NOMO-1 (cell line): ENCODE data around the gene LRMDA.
A peak's percentile ranks its signal among the peaks of the same experiment; 100 is the strongest.

Experiments used
- DNase-seq, 2 experiments: peaks; one replicate each; lab custom pipeline; 2025; ENCODE audit not compliant: unreplicated experiment in 2 of 2; lab: John Stamatoyannopoulos, UW

LRMDA gene

DNA sequence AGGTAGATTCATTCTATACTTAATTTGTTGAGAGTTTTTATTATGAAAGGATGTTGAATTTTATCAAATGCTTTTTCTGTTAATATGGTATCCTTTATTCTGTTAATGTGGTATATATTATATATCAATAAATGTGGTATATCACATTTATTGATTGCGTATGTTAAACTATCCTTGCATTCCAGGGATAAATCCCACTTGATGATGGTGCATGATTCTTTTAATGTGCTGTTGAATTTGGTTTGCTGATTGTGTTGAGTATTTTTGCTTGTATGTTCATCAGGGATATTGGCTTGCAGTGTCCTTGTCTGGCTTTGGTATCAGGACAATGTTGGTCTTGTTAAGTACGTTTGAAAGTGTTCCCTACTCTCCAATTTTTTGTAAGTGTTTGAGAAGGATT, 11.9 kb downstream of the LRMDA start:
- no peak for DNase-seq

GRCh38 chr10:75444781-75445386, 13.5 kb downstream of the LRMDA start:
- DNase-seq = no peak

DNA sequence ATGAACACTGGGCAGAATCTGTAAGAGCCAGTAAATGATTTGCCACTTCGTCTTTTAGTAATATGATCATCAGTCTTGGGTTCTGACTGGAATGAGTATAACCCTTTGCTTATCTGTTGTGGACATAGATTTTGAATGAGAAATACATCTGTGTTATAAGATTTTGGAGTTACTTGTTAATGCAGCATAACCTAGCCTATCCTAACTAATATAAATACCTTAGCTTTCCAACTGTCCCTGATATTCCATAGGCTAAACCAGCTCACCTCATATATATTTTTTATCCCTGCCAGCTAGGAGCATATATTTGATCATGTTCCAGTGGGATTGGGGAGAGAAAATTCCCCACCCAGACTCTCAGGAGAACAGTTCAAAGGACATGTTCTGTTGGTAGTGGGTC, 15.1 kb downstream of the LRMDA start:
- no peak for DNase-seq

DNA sequence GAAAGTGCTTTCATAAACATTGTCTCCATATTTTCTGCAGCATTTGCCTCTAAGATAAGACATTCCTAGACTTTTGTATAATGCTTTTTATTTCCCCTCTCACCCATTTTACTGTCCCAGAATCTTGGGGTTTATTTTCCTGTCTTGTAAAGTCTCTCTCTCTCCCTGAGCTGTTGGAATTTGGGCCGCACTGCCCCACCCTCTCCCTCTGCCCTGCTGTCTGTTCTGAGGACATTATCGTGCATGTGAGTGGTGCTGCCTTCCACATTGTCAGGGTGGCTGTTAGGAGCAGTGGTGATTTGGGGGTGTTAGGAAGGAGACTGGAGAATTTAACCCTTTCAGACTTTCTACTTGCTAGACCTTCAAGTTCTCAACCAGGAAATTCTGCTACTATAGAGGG, 16.7 kb downstream of the LRMDA start:
- no peak for DNase-seq

- DNase-seq = no peak
Measured at GRCh38 chr10:75449382-75450074, 18.1 kb downstream of the LRMDA start.

- no peak for DNase-seq
Measured at GRCh38 chr10:75450075-75450445, 18.6 kb downstream of the LRMDA start.

DNA sequence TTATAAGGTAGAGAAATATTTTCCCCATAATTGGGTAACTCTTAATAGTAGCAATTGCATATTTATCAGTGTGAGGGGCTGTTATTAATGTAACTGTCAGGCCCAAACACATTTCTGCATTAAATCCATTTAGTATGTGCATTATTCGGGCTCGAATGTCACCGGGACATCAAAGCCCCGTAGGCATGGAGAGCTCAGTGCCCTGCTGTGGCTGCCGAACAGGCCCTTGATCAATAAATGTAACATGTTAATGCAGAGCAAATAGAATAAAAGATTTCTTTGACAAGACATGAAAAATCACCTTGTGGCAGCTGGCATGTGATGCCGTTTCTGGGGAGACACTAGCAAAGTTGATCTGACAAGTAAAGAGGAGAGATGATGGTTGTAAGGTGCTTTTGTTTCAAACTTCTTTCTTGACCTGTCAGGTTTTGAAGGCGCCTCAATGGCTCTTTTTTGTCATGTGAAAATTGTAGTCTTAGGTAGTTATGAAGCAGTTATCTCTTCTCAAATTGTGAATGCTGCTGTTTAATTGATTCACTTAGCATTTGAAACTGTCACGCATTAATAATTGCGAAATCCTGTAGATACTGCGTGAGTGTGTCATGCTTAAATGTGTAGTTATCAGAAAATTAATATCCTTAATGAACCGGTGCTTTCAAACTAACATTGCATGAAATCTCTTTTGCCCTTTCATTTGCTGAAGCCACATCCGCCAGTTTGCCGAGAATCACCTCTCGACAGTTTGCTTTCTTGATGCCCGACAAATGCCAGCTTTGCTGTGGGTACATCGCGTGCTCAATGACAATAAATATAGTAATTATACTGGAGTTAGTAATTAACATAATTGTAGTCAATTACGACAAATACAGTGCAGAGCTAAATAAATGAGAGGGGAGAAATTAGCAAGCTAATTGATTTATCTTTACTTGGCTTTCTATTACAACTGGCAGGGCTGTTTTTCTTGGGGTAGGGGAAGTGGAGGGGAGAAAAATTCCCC, 19.5 kb downstream of the LRMDA start:
- no peak for DNase-seq

DNA sequence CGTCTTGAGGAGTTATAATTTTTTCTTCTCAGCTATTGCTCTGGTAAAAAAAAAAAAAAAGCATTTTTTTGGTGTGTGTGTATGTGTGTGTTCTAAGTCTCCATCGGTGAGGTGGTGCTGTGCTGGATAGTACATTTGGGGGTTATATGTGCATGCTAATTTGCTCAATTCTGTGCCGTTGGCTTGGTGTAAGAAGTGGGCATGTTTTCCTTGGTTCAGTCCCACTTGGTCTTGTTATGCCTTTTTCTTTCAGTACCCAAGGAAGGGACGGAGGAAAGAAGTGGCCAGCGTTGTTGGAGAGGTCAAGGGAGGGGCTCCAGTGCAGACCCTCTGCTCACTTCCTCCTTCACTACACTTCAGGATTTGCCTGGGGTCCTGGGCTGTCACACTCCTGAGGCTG, 20.4 kb downstream of the LRMDA start:
- no peak for DNase-seq

DNA sequence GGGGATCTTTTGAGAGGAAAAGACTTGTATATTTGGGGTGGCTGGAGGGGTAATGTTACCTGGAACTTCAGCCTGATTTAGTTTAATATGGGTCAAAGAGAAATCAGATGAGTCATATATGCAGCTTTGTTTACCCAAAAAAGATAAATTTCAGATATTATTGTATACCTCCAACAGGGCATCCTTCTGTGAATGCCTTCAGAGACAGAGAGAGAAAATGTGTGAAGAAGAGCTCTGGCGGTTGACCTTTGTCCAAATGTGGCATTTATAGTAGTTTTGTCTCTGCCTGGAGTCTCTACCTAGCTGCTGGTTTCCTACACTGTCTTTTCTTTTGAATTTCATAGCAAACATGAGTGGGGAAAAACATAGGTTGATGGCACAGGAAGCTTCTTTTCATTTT, 21.6 kb downstream of the LRMDA start:
- DNase-seq = no peak

DNA sequence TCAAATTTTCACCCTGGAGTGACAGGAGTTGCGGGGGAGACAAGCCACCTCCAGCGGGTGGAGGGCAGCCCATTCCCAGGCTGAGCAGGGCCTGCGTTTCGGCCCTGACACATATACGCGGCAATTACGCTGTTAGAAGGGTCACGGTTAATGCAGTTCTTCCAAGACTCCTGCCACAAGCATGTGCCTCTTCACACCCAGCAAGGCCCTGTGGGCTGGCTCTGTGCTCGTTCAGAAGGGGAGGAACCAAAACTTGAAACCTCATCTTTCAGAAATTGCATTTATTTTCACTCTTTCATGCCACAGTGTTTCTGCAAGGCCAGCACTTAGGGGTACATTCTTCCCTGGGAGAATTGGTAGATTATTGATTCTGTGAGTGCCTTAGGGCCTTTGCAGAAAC, 24.7 kb downstream of the LRMDA start:
- DNase-seq = no peak

DNA sequence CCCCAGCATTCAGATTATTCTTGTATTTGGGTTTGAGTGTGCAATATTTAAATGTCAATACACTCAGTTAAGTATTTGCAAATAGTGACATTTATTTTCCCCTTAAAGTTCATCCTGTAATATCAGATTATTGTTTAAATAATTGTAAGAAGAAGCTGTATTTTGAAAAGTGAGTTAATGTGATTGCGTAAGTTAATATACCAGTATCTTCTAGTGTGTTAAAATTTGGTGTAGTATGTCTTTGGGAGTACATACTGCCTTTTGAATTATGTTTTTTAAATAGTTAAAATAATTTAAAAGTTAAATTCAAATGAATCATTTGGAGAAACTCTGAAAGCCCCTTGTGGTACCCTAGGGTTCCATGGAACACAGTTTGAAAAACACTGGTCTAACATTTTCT, 28.6 kb downstream of the LRMDA start:
- DNase-seq = no peak

GRCh38 chr10:75461672-75462649, 30.5 kb downstream of the LRMDA start:
- DNase-seq = no peak

DNA sequence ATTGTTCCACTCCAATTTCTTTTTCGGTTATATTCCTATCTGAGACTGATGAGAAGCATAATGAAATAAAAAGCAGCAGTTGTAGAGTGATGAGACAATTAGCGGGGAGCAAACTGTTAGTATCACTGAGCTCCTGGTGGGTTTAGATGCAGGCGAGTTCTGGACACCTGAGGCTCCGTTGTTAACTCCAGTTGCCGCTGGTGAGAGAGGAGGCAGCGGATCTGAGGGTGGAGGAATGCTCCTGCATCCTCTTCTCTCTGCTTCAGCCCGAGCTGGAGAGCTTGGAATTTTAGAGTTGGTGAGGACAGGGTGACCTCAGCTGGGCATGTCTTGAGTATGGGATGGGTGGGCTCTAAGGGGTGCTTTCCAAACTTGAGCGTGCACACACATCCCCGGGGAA, 31.4 kb downstream of the LRMDA start:
- no peak for DNase-seq

DNA sequence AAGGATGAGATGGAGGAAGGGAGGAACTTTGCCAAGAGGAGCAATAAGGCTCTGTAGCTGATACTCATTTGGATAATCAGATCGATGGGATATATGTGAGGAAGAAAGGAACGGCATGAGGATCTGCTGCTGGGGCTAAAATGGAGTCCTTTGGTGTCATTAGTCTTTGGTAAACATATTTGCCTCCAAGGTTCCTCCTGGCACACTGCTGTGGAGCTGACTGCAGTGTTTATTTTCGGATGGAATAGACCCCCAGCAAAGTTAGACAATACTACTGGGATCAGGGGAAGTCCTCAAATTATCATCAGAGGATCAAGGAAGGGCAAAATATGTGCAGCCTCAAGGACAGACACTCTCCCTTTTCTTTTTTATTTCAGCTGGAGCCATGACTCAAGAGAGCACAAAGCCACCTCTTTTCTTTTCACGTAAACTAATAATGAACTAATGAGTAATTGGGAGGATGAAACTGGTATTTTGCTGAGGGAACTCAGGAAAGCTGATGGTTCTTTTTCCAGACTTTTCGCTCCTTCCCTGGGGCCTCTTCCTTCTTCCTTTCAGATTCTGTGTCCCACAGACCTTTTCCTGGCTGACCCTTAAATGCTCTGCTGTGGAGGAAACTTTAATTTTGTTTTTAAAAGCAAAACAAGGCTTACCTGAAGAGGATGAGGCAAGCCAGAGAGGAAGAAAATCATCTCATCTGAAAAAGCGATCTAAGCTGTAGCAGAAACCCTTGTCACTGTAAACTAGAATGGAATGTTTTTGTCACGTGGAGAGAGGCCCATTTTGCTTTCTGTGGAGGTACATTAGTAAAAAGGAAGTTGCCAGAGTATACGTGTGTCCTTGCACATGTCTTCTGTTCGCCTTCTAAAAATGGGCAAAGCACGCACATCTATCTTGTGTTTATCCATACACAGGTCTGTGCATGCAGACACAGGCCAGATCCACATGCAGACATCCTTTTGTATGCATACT, 33.3 kb downstream of the LRMDA start:
- DNase-seq = peak; percentile 45 to 57

GRCh38 chr10:75465450-75465827, 34.0 kb downstream of the LRMDA start:
- DNase-seq = no peak

GRCh38 chr10:75466001-75466400, 34.6 kb downstream of the LRMDA start:
- no peak for DNase-seq

GRCh38 chr10:75466886-75467285, 35.5 kb downstream of the LRMDA start:
- DNase-seq = no peak

- DNase-seq = no peak
Measured at GRCh38 chr10:75468612-75469005, 37.2 kb downstream of the LRMDA start.

GRCh38 chr10:75469006-75469616, 37.7 kb downstream of the LRMDA start:
- peak; percentile 91 to 97 for DNase-seq
